HG02870 (cell line): ENCODE measurements around the gene LRCH1.

Experiments
- ATAC-seq: cut with Tn5 transposase; IDR thresholded peaks from one replicate; pipeline ENCODE4 v1.9.1; 2021; ENCODE audit warnings: mild to moderate bottlenecking, moderate library complexity; ENCODE audit not compliant: unreplicated experiment

The LRCH1 gene

GRCh38 chr13:46613409-46614049, 60.6 kb downstream of the LRCH1 start:
- no peak for ATAC-seq

- ATAC-seq, result no peak
Measured at GRCh38 chr13:46614582-46614981, 61.6 kb downstream of the LRCH1 start.

- no peak for ATAC-seq
Measured at GRCh38 chr13:46615888-46616531, 63.0 kb downstream of the LRCH1 start.

GRCh38 chr13:46617229-46617721, 64.3 kb downstream of the LRCH1 start:
- no peak for ATAC-seq

- ATAC-seq, result no peak
Measured at GRCh38 chr13:46617885-46618284, 64.9 kb downstream of the LRCH1 start.

GRCh38 chr13:46618694-46619254, 65.8 kb downstream of the LRCH1 start:
- no peak for ATAC-seq

GRCh38 chr13:46620029-46620428, 67.1 kb downstream of the LRCH1 start:
- ATAC-seq, result no peak

GRCh38 chr13:46620471-46620870, 67.5 kb downstream of the LRCH1 start:
- no peak for ATAC-seq

- ATAC-seq, result no peak
Measured at GRCh38 chr13:46621133-46621532, 68.2 kb downstream of the LRCH1 start.

GRCh38 chr13:46621792-46622629, 69.0 kb downstream of the LRCH1 start:
- ATAC-seq, result no peak

GRCh38 chr13:46622630-46623256, 69.8 kb downstream of the LRCH1 start:
- no peak for ATAC-seq

- ATAC-seq, result peak; percentile 44
Measured at GRCh38 chr13:46624353-46624752, 71.4 kb downstream of the LRCH1 start.

GRCh38 chr13:46624821-46625220, 71.9 kb downstream of the LRCH1 start:
- ATAC-seq, result no peak

GRCh38 chr13:46627462-46627861, 74.5 kb downstream of the LRCH1 start:
- no peak for ATAC-seq

GRCh38 chr13:46628622-46629365, 75.8 kb downstream of the LRCH1 start:
- no peak for ATAC-seq

- no peak for ATAC-seq
Measured at GRCh38 chr13:46629811-46630413, 76.9 kb downstream of the LRCH1 start.

- no peak for ATAC-seq
Measured at GRCh38 chr13:46630431-46631178, 77.6 kb downstream of the LRCH1 start.

- ATAC-seq, result no peak
Measured at GRCh38 chr13:46631179-46631542, 78.2 kb downstream of the LRCH1 start.

GRCh38 chr13:46632176-46632575, 79.2 kb downstream of the LRCH1 start:
- no peak for ATAC-seq
